GM18867 (cell line): ENCODE measurements around the gene FBXO42.
"Not testable (repeated sequence)": the region's sequence is repeated elsewhere in the genome, so short reads cannot be mapped to it uniquely, and the experiment has no call there.

ENCODE experiments used
- ATAC-seq: cut with Tn5 transposase; IDR thresholded peaks from one replicate; pipeline ENCODE4 v1.9.1; 2021; ENCODE audit warnings: mild to moderate bottlenecking, moderate library complexity; ENCODE audit not compliant: unreplicated experiment

Gene FBXO42

DNA sequence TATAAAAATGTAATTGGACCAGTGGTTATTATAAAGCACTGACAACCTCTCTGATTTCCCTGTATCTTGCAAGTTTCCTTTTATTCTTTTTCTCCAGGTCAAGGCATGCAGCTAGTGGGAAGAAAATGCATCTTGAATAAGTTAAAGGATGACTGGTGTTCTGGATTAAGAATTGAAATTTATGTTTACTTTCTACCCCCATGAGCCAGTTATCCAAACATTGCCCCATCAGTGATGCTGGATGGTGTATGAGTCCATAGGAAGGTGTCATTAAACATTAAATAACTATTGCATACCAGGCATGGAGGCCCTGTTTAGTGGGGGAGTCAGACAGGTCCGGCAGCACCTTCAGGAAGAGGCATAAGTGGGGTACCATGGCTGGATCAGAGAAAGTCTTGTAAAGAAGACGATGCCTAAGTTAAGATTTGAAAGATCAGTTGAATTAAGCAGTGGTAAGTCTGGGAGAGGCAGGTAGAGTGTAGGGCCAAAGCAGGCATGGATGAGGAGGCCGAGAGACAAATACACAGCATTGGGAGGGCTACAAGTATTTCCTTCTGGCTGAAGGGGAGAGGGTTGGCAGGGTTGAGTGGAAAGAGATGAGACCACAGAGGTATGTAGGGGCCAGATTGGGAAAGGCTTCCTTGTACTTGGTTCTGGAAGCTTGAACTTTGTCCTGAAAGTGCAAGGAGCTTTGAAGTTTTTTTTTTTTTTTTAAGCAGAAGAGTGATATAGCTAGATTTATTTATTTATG, 20.4 kb upstream of the FBXO42 start:
- ATAC-seq, result no peak

DNA sequence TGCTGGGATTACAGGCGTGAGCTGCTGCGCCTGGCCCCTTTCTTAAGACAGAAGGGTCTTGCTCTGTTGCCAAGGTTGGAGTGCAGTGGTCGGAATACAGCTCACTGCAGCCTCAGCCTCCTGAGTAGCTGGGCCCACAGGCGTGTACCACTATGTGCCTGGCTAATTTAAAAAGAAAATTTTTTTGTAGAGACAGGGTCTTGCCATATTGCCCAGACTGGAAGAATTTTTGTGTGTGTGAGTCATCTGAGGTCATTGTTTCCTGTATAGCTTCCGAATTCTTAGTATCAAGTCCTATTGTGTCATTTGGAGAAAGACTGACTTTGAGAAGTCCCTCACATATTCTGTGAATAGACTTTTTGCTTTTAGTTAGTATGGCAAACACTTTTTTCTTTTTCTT, 19.4 kb upstream of the FBXO42 start:
- ATAC-seq, result no peak

- no peak for ATAC-seq
Observed at GRCh38 chr1:16369821-16370220, 17.5 kb upstream of the FBXO42 start.

- no peak for ATAC-seq
Observed at GRCh38 chr1:16367968-16368890, 15.9 kb upstream of the FBXO42 start.

DNA sequence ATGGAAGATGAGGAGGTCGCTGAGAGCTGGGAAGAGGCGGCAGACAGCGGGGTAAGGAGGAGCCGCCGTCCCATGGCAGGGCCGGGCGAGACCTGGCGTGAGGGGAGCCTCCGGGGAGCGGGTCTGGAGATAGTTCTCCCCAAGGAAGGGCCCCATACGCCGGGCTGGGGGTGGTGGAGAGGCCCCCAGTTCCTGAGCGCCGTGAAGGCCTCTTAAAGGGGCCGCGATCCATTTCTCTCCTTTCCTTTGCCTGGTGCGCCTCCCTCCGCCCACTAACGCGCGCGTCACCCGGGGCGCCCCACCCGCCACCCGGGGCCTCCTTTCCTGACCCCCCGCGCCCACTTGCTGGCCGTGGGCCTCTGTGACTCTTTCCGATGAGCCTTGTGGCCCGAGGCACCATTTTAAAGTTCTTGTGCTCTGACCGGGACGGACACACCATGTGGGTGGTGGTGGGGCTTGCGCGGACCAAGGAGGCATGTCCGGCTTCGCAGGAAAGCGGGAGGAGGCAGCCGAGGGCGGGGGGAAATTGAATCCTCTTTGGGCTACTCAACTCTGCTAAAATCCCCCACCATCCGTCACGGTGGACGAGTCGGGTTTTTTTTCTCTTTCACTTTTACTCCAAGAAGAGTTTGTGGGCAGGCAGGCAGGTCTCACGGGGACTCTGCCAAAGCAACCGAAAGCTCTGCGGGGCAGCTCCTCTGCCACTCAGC, 15.1 kb upstream of the FBXO42 start:
- peak; percentile 64 for ATAC-seq

GRCh38 chr1:16366722-16367257, 14.5 kb upstream of the FBXO42 start, which contains the start of gene SZRD1:
TSS of gene SZRD1 (plus strand) at chr1:16367242. CDS start at chr1:16367258, 16 bp downstream.
- peak; percentile 80 for ATAC-seq

- not testable (repeated sequence) for ATAC-seq
Observed at GRCh38 chr1:16365146-16365498, 12.8 kb upstream of the FBXO42 start.

- ATAC-seq, result no peak
Observed at GRCh38 chr1:16356867-16357266, 4.6 kb upstream of the FBXO42 start.

DNA sequence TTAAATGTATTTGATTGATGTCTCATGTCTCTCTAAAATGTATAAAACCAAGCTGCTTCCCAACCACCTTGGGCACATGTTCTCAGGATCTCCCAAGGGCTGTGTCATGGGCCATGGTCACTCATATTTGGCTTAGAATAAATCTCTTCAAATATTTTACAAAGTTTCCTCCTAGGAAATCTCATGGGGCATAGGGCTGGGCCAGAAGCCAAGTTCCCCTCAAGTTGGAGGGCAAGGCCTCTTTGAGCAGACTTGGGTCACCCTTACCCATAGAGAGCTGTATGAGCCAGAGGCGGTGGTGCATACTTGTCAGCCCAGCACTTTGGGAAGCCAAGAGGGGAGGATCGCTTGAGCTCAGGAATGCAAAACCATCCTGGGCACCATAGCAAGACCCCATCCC, 2.3 kb upstream of the FBXO42 start:
- no peak for ATAC-seq

GRCh38 chr1:16352842-16353535, 709 bp upstream of the FBXO42 start:
- ATAC-seq, result no peak

DNA sequence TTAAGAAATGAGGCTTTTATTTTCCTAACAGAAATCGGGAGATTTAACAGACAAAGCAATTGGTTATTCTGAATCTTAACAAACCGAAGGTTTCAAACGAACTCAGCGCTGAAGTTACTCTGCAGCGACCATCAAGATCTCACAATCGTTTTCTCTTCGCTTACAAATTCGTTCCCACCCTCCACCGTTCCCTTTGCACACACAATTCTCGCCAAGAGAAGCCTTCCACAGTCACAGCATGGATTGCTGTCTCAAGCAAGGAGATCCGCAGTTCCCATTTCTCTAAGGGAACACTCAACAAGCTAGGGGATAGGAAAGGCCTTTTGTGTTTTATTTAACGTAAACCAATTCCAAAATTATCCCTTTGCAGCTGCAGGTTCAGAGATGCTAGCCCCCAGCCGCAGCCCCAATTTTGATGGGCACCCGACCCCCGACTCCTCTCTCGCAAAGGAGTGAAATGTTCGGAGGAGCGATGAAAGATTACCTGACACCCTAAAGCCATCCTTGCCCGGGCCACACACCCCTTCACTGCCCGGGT, 755 bp downstream of the FBXO42 start:
- ATAC-seq, result no peak

DNA sequence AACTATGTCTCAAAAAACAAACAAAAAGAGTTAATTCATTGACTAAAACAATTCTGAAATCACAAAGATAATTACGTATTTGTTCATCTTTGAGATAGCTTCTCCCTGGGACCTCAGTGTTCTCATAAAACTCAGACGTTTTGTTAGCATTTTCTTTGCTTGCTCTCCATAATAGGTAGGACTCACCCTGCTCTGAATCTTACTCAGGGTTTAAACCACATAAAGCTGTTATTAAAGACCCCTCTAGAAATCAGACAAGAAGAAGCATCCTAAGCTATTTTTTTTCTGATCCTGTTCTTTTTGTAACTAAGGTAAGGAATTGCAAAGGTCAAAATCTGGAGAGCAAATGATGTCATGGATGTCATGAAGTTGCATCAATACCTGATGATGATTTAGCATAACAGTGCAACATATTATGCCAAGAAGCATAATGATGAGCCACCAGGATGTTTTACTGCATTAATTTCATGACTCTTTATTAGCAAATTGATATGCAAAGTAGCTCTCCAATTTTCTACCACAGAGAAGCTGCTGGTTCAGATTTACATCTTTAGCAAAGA, 2.4 kb downstream of the FBXO42 start:
- ATAC-seq, result no peak

GRCh38 chr1:16348414-16349182, 3.7 kb downstream of the FBXO42 start:
- ATAC-seq, result no peak

DNA sequence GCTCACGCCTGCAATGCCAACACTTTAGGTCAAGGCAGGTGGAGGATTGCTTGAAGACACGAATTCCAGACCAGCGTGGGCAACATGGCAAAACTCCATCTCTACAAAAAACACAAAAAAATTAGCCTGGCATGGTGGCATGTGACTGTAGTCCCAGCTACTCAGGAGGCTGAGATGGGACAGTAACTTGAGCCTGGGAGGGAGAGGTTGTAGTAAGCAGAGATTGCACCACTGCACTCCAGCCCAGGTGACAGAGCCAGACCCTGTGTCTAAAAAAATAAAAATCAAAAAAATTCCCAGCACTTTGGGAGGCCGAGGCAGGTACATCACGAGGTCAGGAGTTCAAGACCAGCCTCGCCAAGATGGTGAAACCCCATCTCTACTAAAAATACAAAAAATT, 9.0 kb downstream of the FBXO42 start:
- not testable (repeated sequence) for ATAC-seq

GRCh38 chr1:16342331-16343062, 9.8 kb downstream of the FBXO42 start:
- ATAC-seq, result no peak

DNA sequence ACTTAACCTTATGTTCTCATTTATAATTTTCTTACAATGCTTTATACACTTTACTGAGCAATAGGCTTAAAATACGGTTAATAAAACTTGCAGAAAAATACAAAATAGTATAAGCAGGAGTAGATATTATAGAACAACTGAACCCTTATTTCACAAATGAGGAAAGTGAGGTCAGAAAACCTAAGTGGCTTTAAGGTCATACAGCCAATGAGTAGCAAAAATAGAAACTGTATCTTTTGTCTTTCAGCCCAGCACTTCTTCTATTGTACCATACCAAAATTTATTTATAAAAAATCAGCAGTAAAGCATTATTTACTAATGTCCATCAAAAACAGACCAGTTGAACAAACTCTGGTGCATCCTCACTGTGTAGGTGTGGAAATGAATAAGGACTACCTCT, 11.6 kb downstream of the FBXO42 start:
- ATAC-seq, result no peak

DNA sequence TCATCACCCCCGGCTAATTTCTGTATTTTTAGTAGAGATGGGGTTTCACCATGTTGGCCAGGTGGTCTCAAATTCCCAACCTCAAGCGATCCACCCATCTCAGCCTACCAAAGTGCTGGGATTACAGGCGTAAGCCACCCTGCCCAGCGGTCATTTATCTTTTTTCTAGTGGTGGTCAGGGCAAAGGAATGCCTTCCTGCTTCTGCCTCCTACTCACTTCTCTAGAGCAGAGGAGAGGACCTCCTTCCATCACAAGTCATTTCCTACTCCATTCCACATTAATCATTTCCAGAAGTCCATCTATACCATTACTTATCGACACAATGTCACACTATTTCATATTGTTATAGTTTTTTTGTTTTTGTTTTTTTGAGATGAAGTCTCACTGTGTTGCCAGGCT, 13.3 kb downstream of the FBXO42 start:
- ATAC-seq, result no peak

- ATAC-seq, result no peak
Observed at GRCh38 chr1:16334655-16335340, 17.5 kb downstream of the FBXO42 start.
